Testis (tissue), 3 donors: Measurements from ENCODE around the gene ALG11. TPM values are rescaled to one million over a fixed set of nuclear protein-coding genes. Genes with fewer than 3 reads are reported as not detected.
"Not testable (repeated sequence)": the region's sequence is repeated elsewhere in the genome, so short reads cannot be mapped to it uniquely, and the experiment has no call there.

Experiments used
- DNase-seq: peaks from one replicate; pipeline ENCODE4 v3.0.0-alpha.2; 2019
- H3K27ac ChIP-seq, 2 donors: fragments of 200-600 bp; sonication (generic); one replicate each; pipeline ENCODE4 v1.5.1; 2019
- H3K27me3 ChIP-seq: fragments of 200-600 bp; sonication (generic); one replicate; pipeline ENCODE4 v1.5.1; 2019
- H3K36me3 ChIP-seq: fragments of 200-600 bp; sonication (generic); one replicate; pipeline ENCODE4 v1.5.1; 2017; ENCODE audit warnings: low read depth; ENCODE audit errors: missing control alignments
- H3K4me1 ChIP-seq: fragments of 200-600 bp; sonication (generic); one replicate; pipeline ENCODE4 v1.5.1; 2019
- H3K4me3 ChIP-seq, 2 donors: fragments of 200-600 bp; sonication (generic); one replicate each; pipeline ENCODE4 v1.5.1; 2017 to 2019
- H3K9me3 ChIP-seq: fragments of 200-600 bp; sonication (generic); one replicate; pipeline ENCODE4 v1.5.1; 2017
- POLR2A ChIP-seq: fragments of 450-650 bp; IDR thresholded peaks from one replicate; pipeline ENCODE4 v1.6.1; 2017; ENCODE audit warnings: antibody characterized with exemption, mild to moderate bottlenecking, moderate library complexity
- WGBS, 2 donors: methylation state at CpG; one replicate each; pipeline ENCODE4 v1.1.5; 2018; 5-methylcytosine and 5-hydroxymethylcytosine counted together
- intact Hi-C: fragments of 100-400 bp; cut with DNase I; formaldehyde crosslinking; loops from one replicate; pipeline ENCODE4 v1.15.1; 2023; ENCODE audit warnings: low total_unique reads
- polyA plus RNA-seq: library from polyadenylated mRNA; stranded (reverse); fragments of 350-450 nt; fragmentation: Illumina TruSeq; extraction: RNeasy Lipid Tissue Mini Kit (QIAGEN cat#74804); gene quantifications from one replicate; pipeline ENCODE4 v1.2.3, GENCODE V29; 2014; ENCODE audit warnings: low read depth, low replicate concordance; ENCODE audit not compliant: insufficient read depth
- total RNA-seq, 2 donors: library from RNA; depleted of rRNA; stranded (reverse); fragments of >200 nt; gene quantifications; one replicate each; pipeline ENCODE4 v1.2.3, GENCODE V29; 2016
- TF ChIP-seq, protein P1 (sequence below), 3 experiments: fragments of 450-650 bp in 2 of 3; fragments of 200-600 bp in 1 of 3; sonication (generic) in 1 of 3; IDR thresholded peaks; one replicate each; pipeline ENCODE4 v1.5.1; 2016 to 2019; ENCODE audit warnings: antibody characterized with exemption in 3 of 3, mild to moderate bottlenecking in 2 of 3, moderate library complexity in 1 of 3

The ALG11 gene
- total and polyA plus RNA-seq, 3 donors from 2014 or later = 14.5 to 36.5 (median 24.4) TPM

- intact Hi-C loops = no loop called here
- H3K4me1 ChIP-seq = no peaks in the 10 kb centered on the region
- DNase-seq = no peak
- H3K9me3 ChIP-seq = no peaks in the 10 kb centered on the region
- no peak overlapping the region for H3K4me3 ChIP-seq
- no peak overlapping the region for H3K27ac ChIP-seq
- no peak for TF ChIP-seq POLR2A
- TF ChIP-seq, protein P1, sequence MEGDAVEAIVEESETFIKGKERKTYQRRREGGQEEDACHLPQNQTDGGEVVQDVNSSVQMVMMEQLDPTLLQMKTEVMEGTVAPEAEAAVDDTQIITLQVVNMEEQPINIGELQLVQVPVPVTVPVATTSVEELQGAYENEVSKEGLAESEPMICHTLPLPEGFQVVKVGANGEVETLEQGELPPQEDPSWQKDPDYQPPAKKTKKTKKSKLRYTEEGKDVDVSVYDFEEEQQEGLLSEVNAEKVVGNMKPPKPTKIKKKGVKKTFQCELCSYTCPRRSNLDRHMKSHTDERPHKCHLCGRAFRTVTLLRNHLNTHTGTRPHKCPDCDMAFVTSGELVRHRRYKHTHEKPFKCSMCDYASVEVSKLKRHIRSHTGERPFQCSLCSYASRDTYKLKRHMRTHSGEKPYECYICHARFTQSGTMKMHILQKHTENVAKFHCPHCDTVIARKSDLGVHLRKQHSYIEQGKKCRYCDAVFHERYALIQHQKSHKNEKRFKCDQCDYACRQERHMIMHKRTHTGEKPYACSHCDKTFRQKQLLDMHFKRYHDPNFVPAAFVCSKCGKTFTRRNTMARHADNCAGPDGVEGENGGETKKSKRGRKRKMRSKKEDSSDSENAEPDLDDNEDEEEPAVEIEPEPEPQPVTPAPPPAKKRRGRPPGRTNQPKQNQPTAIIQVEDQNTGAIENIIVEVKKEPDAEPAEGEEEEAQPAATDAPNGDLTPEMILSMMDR (IDR thresholded peaks at IDR 0.05) = no peak
- no peaks in the 10 kb centered on the region for H3K36me3 ChIP-seq
- H3K27me3 ChIP-seq = no peaks in the 10 kb centered on the region
- 79 to 85% methylated on average over 2 of the region's 2 CpGs for WGBS, 2 donors
Measured at GRCh38 chr13:52048516-52048915, 36.3 kb downstream of the ALG11 start.

- 50 to 71% methylated on average over 7 of the region's 7 CpGs for WGBS, 2 donors
- H3K4me1 ChIP-seq = no peaks in the 10 kb centered on the region
- H3K36me3 ChIP-seq = no peaks in the 10 kb centered on the region
- intact Hi-C loops = no loop called here
- H3K27ac ChIP-seq = no peak overlapping the region
- no peak for DNase-seq
- no peaks in the 10 kb centered on the region for H3K27me3 ChIP-seq
- H3K4me3 ChIP-seq = no peak overlapping the region
- TF ChIP-seq POLR2A = no peak
- TF ChIP-seq, protein P1 (IDR thresholded peaks at IDR 0.05) = no peak
- H3K9me3 ChIP-seq = no peaks in the 10 kb centered on the region
Measured at GRCh38 chr13:52051400-52051799, 39.2 kb downstream of the ALG11 start.

- Histone ChIP-seq H3K27me3 (no peaks in the 10 kb centered on the region), H3K36me3 (no peaks in the 10 kb centered on the region), H3K4me3 (no peak overlapping the region), H3K27ac (no peak overlapping the region), H3K4me1 (no peaks in the 10 kb centered on the region), H3K9me3 (no peaks in the 10 kb centered on the region)
- 41 to 58% methylated on average over 4 of the region's 4 CpGs for WGBS, 2 donors
- intact Hi-C loops = no loop called here
- no peak for DNase-seq
- TF ChIP-seq POLR2A = no peak
- TF ChIP-seq, protein P1 (IDR thresholded peaks at IDR 0.05) = no peak
Measured at GRCh38 chr13:52053460-52053859, 41.3 kb downstream of the ALG11 start.

DNA sequence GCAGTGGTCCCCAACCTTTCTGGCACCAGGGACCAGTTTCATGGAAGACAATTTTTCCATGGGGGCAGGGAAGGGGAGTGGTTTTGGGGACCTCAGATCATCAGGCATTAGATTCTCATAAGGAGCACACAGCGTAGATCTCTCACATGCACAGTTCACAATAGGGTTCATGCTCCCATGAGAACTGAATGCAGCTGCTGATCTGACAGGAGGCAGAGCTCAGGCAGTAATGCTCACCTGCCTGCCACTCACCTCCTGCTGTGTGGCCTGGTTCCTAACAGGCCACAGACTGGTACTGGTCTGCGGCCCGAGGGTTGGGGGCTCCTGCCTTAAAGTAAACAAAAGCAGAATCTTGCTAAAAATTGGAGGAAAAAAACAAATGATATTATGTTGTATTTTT is 48.9 kb downstream of the ALG11 start:
- DNase-seq, H3K27ac ChIP-seq, H3K27me3 ChIP-seq, H3K36me3 ChIP-seq, H3K4me1 ChIP-seq, H3K4me3 ChIP-seq, H3K9me3 ChIP-seq, intact Hi-C loops: not testable (repeated sequence)
- WGBS, 2 donors = 95 to 100% methylated on average over 3 of the region's 3 CpGs

DNA sequence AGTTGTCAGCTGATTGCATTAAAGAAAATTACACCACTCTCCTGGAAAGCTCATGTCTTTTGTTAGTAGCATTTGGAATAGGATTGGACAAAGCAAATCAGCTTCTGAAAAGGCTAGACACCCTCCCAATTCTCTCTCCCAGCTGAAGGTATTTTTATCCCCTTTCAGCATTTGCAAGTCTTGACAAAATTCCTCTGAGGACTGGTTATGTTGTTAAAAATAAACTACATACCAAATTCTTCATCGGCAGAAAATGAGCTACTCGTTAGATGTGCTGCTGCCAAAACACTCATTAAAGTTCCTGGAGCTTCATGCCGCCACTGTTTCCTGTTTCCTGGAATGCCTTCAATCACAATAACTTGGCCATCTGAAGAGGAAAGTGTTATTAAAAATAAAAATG is 49.4 kb downstream of the ALG11 start:
- TF ChIP-seq POLR2A = no peak
- TF ChIP-seq, protein P1 (IDR thresholded peaks at IDR 0.05) = no peak
- Histone ChIP-seq H3K36me3 (no peaks in the 10 kb centered on the region), H3K4me3 (no peak overlapping the region), H3K9me3 (no peaks in the 10 kb centered on the region), H3K27ac (no peak overlapping the region), H3K4me1 (no peaks in the 10 kb centered on the region), H3K27me3 (no peaks in the 10 kb centered on the region)
- intact Hi-C loops = no loop called here
- DNase-seq = no peak
- 25 to 26% methylated on average over 3 of the region's 3 CpGs for WGBS, 2 donors
